NCI-H2227 (cell line): ENCODE data around the gene APOL3.
"Not testable (repeated sequence)": the region's sequence is repeated elsewhere in the genome, so short reads cannot be mapped to it uniquely, and the experiment has no call there.

ENCODE experiments used
- DNase-seq: peaks from one replicate; lab custom pipeline; 2025; ENCODE audit not compliant: unreplicated experiment; lab: John Stamatoyannopoulos, UW

Gene APOL3

GRCh38 chr22:36160499-36160942, at the start of gene APOL3:
APOL3 (minus strand) TSS chr22:36160755; CDS start chr22:36149055, 11,700 bp downstream.
- DNase-seq: no peak

- no peak for DNase-seq
These were observed 49.7 kb upstream of the APOL3 start for GRCh38 chr22:36210224-36210623.

- DNase-seq: not testable (repeated sequence)
These were observed 48.9 kb upstream of the APOL3 start for GRCh38 chr22:36209488-36209908.

- no peak for DNase-seq
These were observed 48.4 kb upstream of the APOL3 start for GRCh38 chr22:36208914-36209313.

- no peak for DNase-seq
These were observed 47.7 kb upstream of the APOL3 start for GRCh38 chr22:36208162-36208765.

- DNase-seq: no peak
These were observed 45.7 kb upstream of the APOL3 start for GRCh38 chr22:36206255-36206654.

GRCh38 chr22:36205573-36205972, 45.0 kb upstream of the APOL3 start:
- not testable (repeated sequence) for DNase-seq

- no peak for DNase-seq
These were observed 44.1 kb upstream of the APOL3 start for GRCh38 chr22:36204632-36205015.

GRCh38 chr22:36204001-36204631, 43.6 kb upstream of the APOL3 start:
- DNase-seq: no peak

GRCh38 chr22:36203441-36203840, 42.9 kb upstream of the APOL3 start:
- not testable (repeated sequence) for DNase-seq

- DNase-seq: peak; percentile 33
These were observed 42.4 kb upstream of the APOL3 start for GRCh38 chr22:36202906-36203305.

GRCh38 chr22:36201630-36202319, 41.2 kb upstream of the APOL3 start, which contains the start of gene APOL4:
APOL4 (minus strand) TSS chr22:36201809; CDS start chr22:36201734, 75 bp downstream.
- DNase-seq: no peak

- not testable (repeated sequence) for DNase-seq
These were observed 40.5 kb upstream of the APOL3 start for GRCh38 chr22:36201025-36201424.

GRCh38 chr22:36199001-36199551, 38.5 kb upstream of the APOL3 start:
- no peak for DNase-seq

- no peak for DNase-seq
These were observed 38.0 kb upstream of the APOL3 start for GRCh38 chr22:36198536-36198935.

- peak; percentile 23 for DNase-seq
These were observed 37.1 kb upstream of the APOL3 start for GRCh38 chr22:36197514-36198146.

GRCh38 chr22:36197065-36197440, 36.5 kb upstream of the APOL3 start:
- peak; percentile 91 for DNase-seq

GRCh38 chr22:36196254-36197064, 35.9 kb upstream of the APOL3 start:
- DNase-seq: no peak

GRCh38 chr22:36194971-36195370, 34.4 kb upstream of the APOL3 start:
- peak; percentile 64 for DNase-seq

GRCh38 chr22:36194385-36194784, 33.8 kb upstream of the APOL3 start:
- no peak for DNase-seq
